ENCODE data around the gene EXOC6B. TPM values are rescaled to one million over a fixed set of nuclear protein-coding genes. Genes with fewer than 3 reads are reported as not detected.

EXOC6B gene
- total RNA-seq, 1 experiment from 2014 or later, result 40.1 TPM

DNA sequence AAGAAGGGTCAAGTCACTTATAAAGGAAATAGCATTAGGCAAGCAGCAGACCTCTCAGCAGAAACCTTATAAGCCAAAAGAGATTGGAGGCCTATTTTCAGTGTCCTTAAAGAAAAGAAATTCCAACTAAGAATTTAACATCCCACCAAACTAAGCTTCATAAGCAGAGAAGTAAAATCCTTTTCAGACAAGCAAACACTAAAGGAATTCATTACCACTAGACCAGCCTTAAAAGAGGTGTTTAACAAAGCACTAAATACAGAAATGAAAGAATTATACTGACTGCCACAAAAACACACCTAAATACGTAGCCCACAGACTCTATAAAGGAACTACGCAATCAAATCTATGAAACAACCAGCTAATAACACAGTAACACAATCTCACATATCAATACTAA is 160.4 kb downstream of the EXOC6B start:
- Histone ChIP-seq H2BK5ac (ENCODE audit: insufficient read length, low read length) (no peak overlapping the region), H3K79me1 (ENCODE audit: insufficient read depth, low read depth, low read length, poor library complexity, severe bottlenecking) (no peaks in the 10 kb centered on the region), H3K23me2 (ENCODE audit: insufficient read length, low read depth, low read length, poor library complexity, severe bottlenecking) (no peaks in the 10 kb centered on the region), H2AK5ac (ENCODE audit: insufficient read length, low read length) (no peak overlapping the region), H3K23ac (ENCODE audit: insufficient read length, low read depth, low read length) (no peak overlapping the region), H2AFZ (ENCODE audit: low read length) (no peak overlapping the region), H3K9ac (ENCODE audit: extremely low read depth, insufficient read length, low read length) (no peak overlapping the region), H3K56ac (ENCODE audit: insufficient read length, low read depth, low read length) (no peak overlapping the region), H4K5ac (ENCODE audit: insufficient read length, low read depth, low read length) (no peak overlapping the region), H2BK12ac (ENCODE audit: insufficient read length, low read depth, low read length) (no peak overlapping the region), H3K4me2 (ENCODE audit: insufficient read depth, insufficient read length, low read length) (no peak overlapping the region), H2BK15ac (ENCODE audit: low read depth, low read length) (no peak overlapping the region), H3K18ac (ENCODE audit: insufficient read length, low read depth, low read length) (no peak overlapping the region), H3T11ph (ENCODE audit: low read length) (no peak overlapping the region), H3K9me3 (ENCODE audit: control insufficient read depth, low read depth, low read length) (no peaks in the 10 kb centered on the region), H3K4me1 (ENCODE audit: insufficient read depth, low read length) (no peaks in the 10 kb centered on the region), H3K27me3 (ENCODE audit: insufficient read depth, low read length) (no peaks in the 10 kb centered on the region), H3K4ac (ENCODE audit: low read depth, low read length) (no peak overlapping the region), H4K91ac (ENCODE audit: insufficient read length, low read depth, low read length) (no peak overlapping the region), H3K79me2 (ENCODE audit: insufficient read depth, low read length) (no peaks in the 10 kb centered on the region), H3K14ac (ENCODE audit: insufficient read depth, low read length) (no peak overlapping the region), H4K8ac (replicated peaks; ENCODE audit: insufficient read length, low read depth, low read length) (no peak overlapping the region), H2BK120ac (ENCODE audit: low read depth, low read length, poor library complexity, severe bottlenecking) (no peak overlapping the region), H2BK20ac (ENCODE audit: low read depth, low read length, poor library complexity, severe bottlenecking) (no peak overlapping the region), H3K27ac (ENCODE audit: insufficient read length, low read depth, low read length) (no peak overlapping the region), H4K20me1 (ENCODE audit: control insufficient read depth, insufficient read depth, insufficient read length) (no peaks in the 10 kb centered on the region)
- no peaks in the 10 kb centered on the region for H3K27me3 Mint-ChIP-seq (ENCODE audit: low read depth)
- peaks cover 3 to 5% of the 10 kb centered on the region in 2 experiments; a peak in 2 of 4 replicates for H3K4me1 Mint-ChIP-seq
- TF ChIP-seq, protein P1, sequence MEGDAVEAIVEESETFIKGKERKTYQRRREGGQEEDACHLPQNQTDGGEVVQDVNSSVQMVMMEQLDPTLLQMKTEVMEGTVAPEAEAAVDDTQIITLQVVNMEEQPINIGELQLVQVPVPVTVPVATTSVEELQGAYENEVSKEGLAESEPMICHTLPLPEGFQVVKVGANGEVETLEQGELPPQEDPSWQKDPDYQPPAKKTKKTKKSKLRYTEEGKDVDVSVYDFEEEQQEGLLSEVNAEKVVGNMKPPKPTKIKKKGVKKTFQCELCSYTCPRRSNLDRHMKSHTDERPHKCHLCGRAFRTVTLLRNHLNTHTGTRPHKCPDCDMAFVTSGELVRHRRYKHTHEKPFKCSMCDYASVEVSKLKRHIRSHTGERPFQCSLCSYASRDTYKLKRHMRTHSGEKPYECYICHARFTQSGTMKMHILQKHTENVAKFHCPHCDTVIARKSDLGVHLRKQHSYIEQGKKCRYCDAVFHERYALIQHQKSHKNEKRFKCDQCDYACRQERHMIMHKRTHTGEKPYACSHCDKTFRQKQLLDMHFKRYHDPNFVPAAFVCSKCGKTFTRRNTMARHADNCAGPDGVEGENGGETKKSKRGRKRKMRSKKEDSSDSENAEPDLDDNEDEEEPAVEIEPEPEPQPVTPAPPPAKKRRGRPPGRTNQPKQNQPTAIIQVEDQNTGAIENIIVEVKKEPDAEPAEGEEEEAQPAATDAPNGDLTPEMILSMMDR (conservative IDR thresholded peaks at IDR 0.05), result no peak
- no peak overlapping the region for H3K27ac Mint-ChIP-seq
- WGBS (ENCODE audit: extremely low coverage, insufficient read length, low lambda C conversion rate), result no CpG with 5 or more reads among the region's 2 CpGs
- peaks cover 12 to 33% of the 10 kb centered on the region in 2 experiments for H3K9me3 Mint-ChIP-seq
- peaks cover 10 to 19% (median 17%) of the 10 kb centered on the region in 3 experiments; a peak in 6 of 7 replicates for H3K36me3 Mint-ChIP-seq (ENCODE audit: insufficient read depth in 1 of 3, low read depth in 3 of 3)
- no peak overlapping the region for H3K4me3 Mint-ChIP-seq
- no peak for DNase-seq
